ENCODE measurements around the gene MYH3. TPM values are rescaled to one million over a fixed set of nuclear protein-coding genes. Genes with fewer than 3 reads are reported as not detected.

MYH3 gene
- total RNA-seq, 6 experiments from 2014 or later: 0.68 to 2.6 (median 1.2) TPM

GRCh38 chr17:10579270-10579669 lies 77.8 kb downstream of the MYH3 start:
- H3K4me3 ChIP-seq: no peak overlapping the region
- H3K27me3 ChIP-seq: peaks cover 0 to 4% of the 10 kb centered on the region in 2 donors
- intact Hi-C loops (cut with DNase I): no loop called here
- H3K27ac ChIP-seq: no peak overlapping the region
- TF ChIP-seq CTCF (IDR thresholded peaks at IDR 0.05): no peak
- no peak for TF ChIP-seq POLR2A (IDR thresholded peaks at IDR 0.05)
- DNase-seq (no peak), ATAC-seq (no peak)
- WGBS (ENCODE audit: insufficient coverage, low coverage, low lambda C conversion rate, missing lambda C conversion rate): 21% methylated on average over 2 of the region's 2 CpGs
- H3K4me1 ChIP-seq: no peaks in the 10 kb centered on the region
- H3K9me3 ChIP-seq: no peaks in the 10 kb centered on the region
- H3K36me3 ChIP-seq: no peaks in the 10 kb centered on the region

Other genes with a start within 250 kb of the MYH3 start
- not detected for gene MYH8, start 235.4 kb downstream of the MYH3 start, total RNA-seq
- under 1 TPM in 1 of 6 experiments, not detected in 5; 0.07 TPM for gene MYH4, start 187.8 kb downstream of the MYH3 start, total RNA-seq
- gene MYH1, start 138.8 kb downstream of the MYH3 start, total RNA-seq: 1 to 10 TPM in 1 of 6 experiments, under 1 TPM in 2, not detected in 3; 0.23 to 2.3 (median 0.31) TPM
- gene MYH2, start 107.7 kb downstream of the MYH3 start, total RNA-seq: under 1 TPM in 4 of 6 experiments, not detected in 2; 0.18 to 0.81 (median 0.34) TPM
- 10 to 100 TPM; 19.0 to 29.7 (median 23.8) TPM for gene SCO1, start 40.2 kb upstream of the MYH3 start, total RNA-seq
- 1 to 10 TPM; 3.6 to 9.6 (median 4.5) TPM for gene ADPRM, start 40.3 kb upstream of the MYH3 start, total RNA-seq
- 10 to 100 TPM; 26.6 to 61.0 (median 43.2) TPM for gene TMEM220, start 72.7 kb upstream of the MYH3 start, total RNA-seq
- gene TMEM238L, start 146.8 kb upstream of the MYH3 start, total RNA-seq: not detected
- gene PIRT, start 180.8 kb upstream of the MYH3 start, total RNA-seq: not detected

All from right lobe of liver (tissue), 6 donors.